PC-9 (cell line): ENCODE measurements around the gene LEPROT.

Experiments
- CTCF ChIP-seq: fragments of 200-600 bp; sonication (generic); conservative IDR thresholded peaks from 2 replicates; pipeline ENCODE4 v1.6.1; 2017; ENCODE audit warnings: mixed run types, antibody characterized with exemption, mild to moderate bottlenecking, moderate library complexity
- EZH2 ChIP-seq: fragments of 200-600 bp; sonication (generic); IDR thresholded peaks from 2 replicates; pipeline ENCODE4 v1.8.0; 2017; ENCODE audit warnings: antibody characterized with exemption, low read depth

GRCh38 chr1:65445837-65446236 is 25.4 kb downstream of the LEPROT start:
- no peak for TF ChIP-seq CTCF
- TF ChIP-seq EZH2: no peak
